Osteocyte (in vitro differentiated cells): ENCODE results near the gene LRSAM1. TPM values are rescaled to one million over a fixed set of nuclear protein-coding genes. Genes with fewer than 3 reads are reported as not detected.
A peak's percentile ranks its signal among the peaks of the same experiment; 100 is the strongest.

Experiments used
- DNase-seq: peaks from one replicate; pipeline ENCODE4 v3.0.0; 2021; ENCODE audit warnings: mixed read lengths; ENCODE audit not compliant: unreplicated experiment; ENCODE audit errors: extremely low spot score
- H3K27ac Mint-ChIP-seq: one replicate; pipeline ENCODE4 v1.8.0; 2021; ENCODE audit warnings: mild to moderate bottlenecking, mixed read lengths; ENCODE audit not compliant: unreplicated experiment
- H3K27me3 Mint-ChIP-seq: one replicate; pipeline ENCODE4 v1.8.0; 2021; ENCODE audit warnings: mixed read lengths; ENCODE audit not compliant: unreplicated experiment
- H3K36me3 Mint-ChIP-seq: one replicate; pipeline ENCODE4 v1.8.0; 2021; ENCODE audit warnings: mixed read lengths; ENCODE audit not compliant: unreplicated experiment
- H3K4me1 Mint-ChIP-seq: one replicate; pipeline ENCODE4 v1.8.0; 2021; ENCODE audit warnings: mixed read lengths; ENCODE audit not compliant: unreplicated experiment
- H3K4me3 Mint-ChIP-seq: one replicate; pipeline ENCODE4 v1.8.0; 2021; ENCODE audit warnings: mild to moderate bottlenecking, moderate library complexity, mixed read lengths; ENCODE audit not compliant: unreplicated experiment
- H3K9me3 Mint-ChIP-seq: one replicate; pipeline ENCODE4 v1.8.0; 2021; ENCODE audit warnings: mixed read lengths; ENCODE audit not compliant: unreplicated experiment
- CTCF ChIP-seq: fragments of 200-600 bp; sonication (generic); IDR thresholded peaks from 2 replicates; pipeline ENCODE4 v1.5.0; 2021; ENCODE audit warnings: antibody characterized with exemption, mild to moderate bottlenecking, moderate library complexity
- total RNA-seq: library from RNA; stranded (reverse); gene quantifications from 2 replicates; pipeline ENCODE4 v1.2.1, GENCODE V29; 2021

LRSAM1 gene
- total RNA-seq, 1 donor from 2014 or later = 26.0 TPM

GRCh38 chr9:127548352-127548881 is 97.1 kb downstream of the LRSAM1 start:
- H3K9me3 Mint-ChIP-seq = no peaks in the 10 kb centered on the region
- H3K27me3 Mint-ChIP-seq = no peaks in the 10 kb centered on the region
- no peak for TF ChIP-seq CTCF
- H3K4me3 Mint-ChIP-seq = no peak overlapping the region
- peaks cover 14% of the 10 kb centered on the region for H3K36me3 Mint-ChIP-seq
- peak overlapping the region; percentile 93 for H3K27ac Mint-ChIP-seq
- H3K4me1 Mint-ChIP-seq = peaks cover 79% of the 10 kb centered on the region
- no peak for DNase-seq

- Mint-ChIP-seq H3K27me3 (no peaks in the 10 kb centered on the region), H3K36me3 (peaks cover 11% of the 10 kb centered on the region), H3K9me3 (no peaks in the 10 kb centered on the region), H3K4me1 (peaks cover 79% of the 10 kb centered on the region), H3K27ac (peak overlapping the region; percentile 42), H3K4me3 (peak overlapping the region; percentile 10)
- no peak for DNase-seq
- no peak for TF ChIP-seq CTCF
These were observed 97.9 kb downstream of the LRSAM1 start for GRCh38 chr9:127549218-127549617.

GRCh38 chr9:127549751-127550150 is 98.4 kb downstream of the LRSAM1 start:
- Mint-ChIP-seq H3K36me3 (peaks cover 11% of the 10 kb centered on the region), H3K27me3 (no peaks in the 10 kb centered on the region), H3K27ac (peak overlapping the region; percentile 70), H3K4me3 (no peak overlapping the region), H3K4me1 (peaks cover 79% of the 10 kb centered on the region), H3K9me3 (no peaks in the 10 kb centered on the region)
- no peak for DNase-seq
- TF ChIP-seq CTCF = no peak

GRCh38 chr9:127550282-127550681 is 99.0 kb downstream of the LRSAM1 start:
- peaks cover 79% of the 10 kb centered on the region for H3K4me1 Mint-ChIP-seq

GRCh38 chr9:127550751-127551150 is 99.4 kb downstream of the LRSAM1 start:
- Mint-ChIP-seq H3K4me3 (no peak overlapping the region), H3K27ac (peak overlapping the region; percentile 70), H3K4me1 (peaks cover 79% of the 10 kb centered on the region)

More at GRCh38 chr9:127550282-127550681, 99.0 kb downstream of the LRSAM1 start:
- TF ChIP-seq CTCF = no peak
- peak overlapping the region; percentile 70 for H3K27ac Mint-ChIP-seq
- no peak for DNase-seq
- peaks cover 11% of the 10 kb centered on the region for H3K36me3 Mint-ChIP-seq
- no peaks in the 10 kb centered on the region for H3K9me3 Mint-ChIP-seq
- H3K27me3 Mint-ChIP-seq = no peaks in the 10 kb centered on the region
- H3K4me3 Mint-ChIP-seq = no peak overlapping the region

More at GRCh38 chr9:127550751-127551150, 99.4 kb downstream of the LRSAM1 start:
- Mint-ChIP-seq H3K36me3 (peaks cover 11% of the 10 kb centered on the region), H3K27me3 (no peaks in the 10 kb centered on the region), H3K9me3 (no peaks in the 10 kb centered on the region)
- no peak for DNase-seq
- no peak for TF ChIP-seq CTCF

Other genes with a start within 250 kb of the LRSAM1 start
- 5.3 and 6.0 TPM in 2 replicates for gene GARNL3, start 186.7 kb upstream of the LRSAM1 start, total RNA-seq
- 18.2 and 18.7 TPM in 2 replicates for gene SLC2A8, start 54.3 kb upstream of the LRSAM1 start, total RNA-seq
- gene ZNF79, start 27.1 kb upstream of the LRSAM1 start, total RNA-seq = 9.0 and 11.5 TPM in 2 replicates
- 1,078 and 1,108 TPM in 2 replicates for gene RPL12, start 104 bp upstream of the LRSAM1 start, total RNA-seq
- 44.9 and 46.5 TPM in 2 replicates for gene STXBP1, start 160.8 kb downstream of the LRSAM1 start, total RNA-seq